Ascending aorta (tissue), 2 donors: ENCODE measurements around the gene GRM1. TPM values are rescaled to one million over a fixed set of nuclear protein-coding genes. Genes with fewer than 3 reads are reported as not detected.

ENCODE experiments used
- DNase-seq, 2 donors: peaks; one replicate each; pipeline ENCODE4 v3.0.0-alpha.2; 2019; ENCODE audit warnings: low spot score in 2 of 2
- H3K27ac ChIP-seq, 2 donors: fragments of 200-600 bp; sonication (generic); one replicate each; pipeline ENCODE4 v1.5.1; 2016 to 2017; ENCODE audit warnings: mild to moderate bottlenecking in 1 of 2
- H3K27me3 ChIP-seq: fragments of 200-600 bp; sonication (generic); one replicate; pipeline ENCODE4 v1.5.1; 2017
- H3K36me3 ChIP-seq, 2 donors: fragments of 200-600 bp; sonication (generic); one replicate each; pipeline ENCODE4 v1.5.1; 2016
- H3K4me1 ChIP-seq, 2 donors: fragments of 200-600 bp; sonication (generic); one replicate each; pipeline ENCODE4 v1.5.1; 2016 to 2017; ENCODE audit warnings: mild to moderate bottlenecking in 1 of 2
- H3K4me3 ChIP-seq, 2 donors: fragments of 200-600 bp; sonication (generic); one replicate each; pipeline ENCODE4 v1.5.1; 2016 to 2017; ENCODE audit warnings: mild to moderate bottlenecking in 1 of 2
- H3K9me3 ChIP-seq, 2 donors: fragments of 200-600 bp; sonication (generic); one replicate each; pipeline ENCODE4 v1.5.1; 2016
- intact Hi-C: fragments of 100-400 bp; cut with DNase I; formaldehyde crosslinking; loops from one replicate; pipeline ENCODE4 v1.15.1; 2023
- total RNA-seq: library from RNA; depleted of rRNA; stranded (reverse); fragments of >200 nt; gene quantifications from one replicate; pipeline ENCODE4 v1.1.0, GENCODE V29; 2016
- TF ChIP-seq, protein P1 (sequence below), 3 experiments: fragments of 200-600 bp in 2 of 3; fragments of 450-650 bp in 1 of 3; sonication (generic) in 2 of 3; IDR thresholded peaks; one replicate each; pipeline ENCODE4 v1.5.1; 2016 to 2019; ENCODE audit warnings: antibody characterized with exemption in 3 of 3, mild to moderate bottlenecking in 1 of 3, moderate library complexity in 1 of 3

Gene GRM1
- total RNA-seq, 1 donor from 2014 or later = not detected

- Histone ChIP-seq H3K27me3 (no peaks in the 10 kb centered on the region), H3K4me1 (no peaks in the 10 kb centered on the region), H3K4me3 (no peak overlapping the region), H3K9me3 (no peaks in the 10 kb centered on the region), H3K36me3 (no peaks in the 10 kb centered on the region), H3K27ac (no peak overlapping the region)
- TF ChIP-seq, protein P1, sequence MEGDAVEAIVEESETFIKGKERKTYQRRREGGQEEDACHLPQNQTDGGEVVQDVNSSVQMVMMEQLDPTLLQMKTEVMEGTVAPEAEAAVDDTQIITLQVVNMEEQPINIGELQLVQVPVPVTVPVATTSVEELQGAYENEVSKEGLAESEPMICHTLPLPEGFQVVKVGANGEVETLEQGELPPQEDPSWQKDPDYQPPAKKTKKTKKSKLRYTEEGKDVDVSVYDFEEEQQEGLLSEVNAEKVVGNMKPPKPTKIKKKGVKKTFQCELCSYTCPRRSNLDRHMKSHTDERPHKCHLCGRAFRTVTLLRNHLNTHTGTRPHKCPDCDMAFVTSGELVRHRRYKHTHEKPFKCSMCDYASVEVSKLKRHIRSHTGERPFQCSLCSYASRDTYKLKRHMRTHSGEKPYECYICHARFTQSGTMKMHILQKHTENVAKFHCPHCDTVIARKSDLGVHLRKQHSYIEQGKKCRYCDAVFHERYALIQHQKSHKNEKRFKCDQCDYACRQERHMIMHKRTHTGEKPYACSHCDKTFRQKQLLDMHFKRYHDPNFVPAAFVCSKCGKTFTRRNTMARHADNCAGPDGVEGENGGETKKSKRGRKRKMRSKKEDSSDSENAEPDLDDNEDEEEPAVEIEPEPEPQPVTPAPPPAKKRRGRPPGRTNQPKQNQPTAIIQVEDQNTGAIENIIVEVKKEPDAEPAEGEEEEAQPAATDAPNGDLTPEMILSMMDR (IDR thresholded peaks at IDR 0.05) = no peak
- DNase-seq = no peak
- intact Hi-C loops = no loop called here
These were observed 261.7 kb downstream of the GRM1 start for GRCh38 chr6:146290589-146290901.

DNA sequence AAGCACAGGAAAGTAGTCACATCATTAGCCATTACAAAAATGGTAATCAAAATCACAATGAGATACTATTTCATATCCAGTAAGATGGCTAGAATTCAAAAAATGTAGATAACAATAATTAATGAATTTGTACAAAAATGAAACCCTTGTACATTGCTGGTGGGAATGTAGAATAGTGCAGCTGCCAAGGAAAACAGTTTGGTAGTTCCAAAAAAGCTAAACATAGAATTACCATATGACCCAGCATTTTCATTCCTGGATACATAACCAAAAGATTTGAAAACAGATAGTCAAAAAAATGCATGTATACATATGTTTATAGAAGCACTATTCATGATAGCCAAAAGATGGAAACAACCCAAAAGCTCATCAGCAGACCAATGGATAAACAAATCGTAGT, 263.6 kb downstream of the GRM1 start:
- Histone ChIP-seq H3K36me3 (no peaks in the 10 kb centered on the region), H3K27me3 (no peaks in the 10 kb centered on the region), H3K4me3 (no peak overlapping the region), H3K4me1 (no peaks in the 10 kb centered on the region), H3K27ac (no peak overlapping the region), H3K9me3 (no peaks in the 10 kb centered on the region)
- no peak for DNase-seq
- intact Hi-C loops = no loop called here
- TF ChIP-seq, protein P1 (IDR thresholded peaks at IDR 0.05) = no peak

DNA sequence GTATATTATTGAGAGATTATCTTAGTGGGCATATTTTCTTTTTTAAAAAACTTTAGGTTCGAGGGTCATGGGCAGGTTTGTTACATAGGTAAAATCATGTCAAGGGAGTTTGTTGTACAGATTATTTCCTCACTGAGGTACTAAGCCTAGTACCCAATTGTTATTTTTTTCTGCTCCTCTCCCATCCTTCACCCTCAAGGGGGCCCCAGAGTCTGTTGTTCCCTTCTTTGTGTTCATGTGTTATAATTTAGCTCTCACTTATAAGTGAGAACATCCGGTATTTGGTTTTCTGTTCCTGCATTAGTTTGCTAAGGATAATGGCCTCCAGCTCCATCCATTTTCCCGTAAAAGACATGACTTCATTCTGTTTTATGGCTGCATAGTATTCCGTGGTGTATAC, 266.8 kb downstream of the GRM1 start:
- Histone ChIP-seq H3K9me3 (no peaks in the 10 kb centered on the region), H3K4me1 (no peaks in the 10 kb centered on the region), H3K27me3 (no peaks in the 10 kb centered on the region), H3K36me3 (no peaks in the 10 kb centered on the region), H3K27ac (no peak overlapping the region), H3K4me3 (no peak overlapping the region)
- TF ChIP-seq, protein P1 (IDR thresholded peaks at IDR 0.05) = no peak
- intact Hi-C loops = no loop called here
- no peak for DNase-seq

DNA sequence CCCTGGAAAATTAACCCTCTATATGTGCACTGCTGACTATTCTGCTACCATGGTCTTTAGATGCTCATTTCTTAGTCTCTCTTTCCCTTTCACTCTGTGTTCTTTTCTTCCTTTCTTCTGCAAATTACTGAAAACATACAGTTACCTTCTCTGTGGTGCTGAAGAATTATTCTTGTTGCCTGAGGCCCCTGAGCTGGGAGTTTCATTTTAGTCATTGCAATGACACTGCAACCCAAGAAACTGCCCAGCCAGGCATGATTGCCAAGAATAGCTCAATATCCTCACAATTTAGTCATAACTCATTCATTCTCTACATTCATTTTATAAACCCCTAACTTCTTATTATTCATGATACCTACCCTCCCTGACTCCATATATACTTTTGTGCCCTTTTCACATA, 269.0 kb downstream of the GRM1 start:
- TF ChIP-seq, protein P1 (IDR thresholded peaks at IDR 0.05) = no peak
- no peak overlapping the region for H3K4me3 ChIP-seq
- intact Hi-C loops = no loop called here
- no peak for DNase-seq
- no peaks in the 10 kb centered on the region for H3K4me1 ChIP-seq
- no peaks in the 10 kb centered on the region for H3K27me3 ChIP-seq
- H3K9me3 ChIP-seq = no peaks in the 10 kb centered on the region
- no peaks in the 10 kb centered on the region for H3K36me3 ChIP-seq
- H3K27ac ChIP-seq = no peak overlapping the region

GRCh38 chr6:146300521-146300920, 271.7 kb downstream of the GRM1 start:
- no peaks in the 10 kb centered on the region for H3K36me3 ChIP-seq
- DNase-seq = no peak
- no peaks in the 10 kb centered on the region for H3K4me1 ChIP-seq
- intact Hi-C loops = no loop called here
- TF ChIP-seq, protein P1 (IDR thresholded peaks at IDR 0.05) = no peak
- H3K27me3 ChIP-seq = no peaks in the 10 kb centered on the region
- no peaks in the 10 kb centered on the region for H3K9me3 ChIP-seq
- no peak overlapping the region for H3K27ac ChIP-seq
- no peak overlapping the region for H3K4me3 ChIP-seq

DNA sequence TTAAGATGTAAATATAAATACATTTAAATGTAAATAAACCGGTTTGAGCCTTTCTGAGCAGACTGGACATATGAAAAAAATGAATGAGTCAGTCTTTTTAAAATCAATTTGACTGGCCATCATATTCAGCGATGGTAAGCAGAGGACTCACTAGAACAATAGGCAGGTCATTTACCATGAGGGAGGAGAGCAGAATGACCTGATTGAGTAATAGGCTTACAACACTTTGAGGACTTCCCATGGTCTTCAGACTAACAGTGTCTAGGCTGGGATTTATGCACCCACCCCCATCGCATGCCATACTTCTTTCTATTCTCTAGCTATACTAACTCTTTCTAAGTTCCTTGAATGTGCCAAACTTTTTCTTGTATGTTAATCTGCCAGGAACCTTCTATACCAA, 272.9 kb downstream of the GRM1 start:
- no peaks in the 10 kb centered on the region for H3K27me3 ChIP-seq

More for the DNA sequence above, 272.9 kb downstream of the GRM1 start:
- TF ChIP-seq, protein P1 (IDR thresholded peaks at IDR 0.05) = no peak
- intact Hi-C loops = no loop called here
- no peaks in the 10 kb centered on the region for H3K36me3 ChIP-seq
- no peak for DNase-seq
- H3K27ac ChIP-seq = no peak overlapping the region
- H3K4me3 ChIP-seq = no peak overlapping the region
- no peaks in the 10 kb centered on the region for H3K4me1 ChIP-seq
- no peaks in the 10 kb centered on the region for H3K9me3 ChIP-seq
